Stomach (tissue), 9 donors: ENCODE data around the gene DUT. TPM values are rescaled to one million over a fixed set of nuclear protein-coding genes. Genes with fewer than 3 reads are reported as not detected.

Source experiments
- DNase-seq, 2 donors: peaks; one replicate each; pipeline versions ENCODE4 v3.0.0 to v3.0.0-alpha.2; 2013 to 2019
- H3K27ac ChIP-seq, 5 donors: fragments of 200-600 bp in 4 of 5; sonication (generic) in 4 of 5; one replicate each; pipeline ENCODE4 v1.5.1; 2013 to 2019; ENCODE audit warnings: mild to moderate bottlenecking in 1 of 5, moderate library complexity in 1 of 5
- H3K27me3 ChIP-seq, 3 donors: fragments of 200-600 bp; sonication (generic); one replicate each; pipeline ENCODE4 v1.5.1; 2017 to 2019; ENCODE audit warnings: mixed run types in 1 of 3
- H3K36me3 ChIP-seq, 4 donors: fragments of 200-600 bp; sonication (generic); 1 replicate in 3 of 4; 2 replicates in 1 of 4; pipeline ENCODE4 v1.5.1; 2016 to 2019
- H3K4me1 ChIP-seq, 4 donors: fragments of 200-600 bp; sonication (generic); one replicate each; pipeline ENCODE4 v1.5.1; 2016 to 2019
- H3K4me3 ChIP-seq, 4 donors: fragments of 200-600 bp; sonication (generic) in 3 of 4; one replicate each; pipeline ENCODE4 v1.5.1; 2016 to 2019; ENCODE audit warnings: mild to moderate bottlenecking in 1 of 4
- H3K9me3 ChIP-seq, 4 donors: fragments of 200-600 bp; sonication (generic); one replicate each; pipeline ENCODE4 v1.5.1; 2016 to 2019
- EP300 ChIP-seq: sonication (generic); formaldehyde crosslinking; IDR thresholded peaks from one replicate; pipeline ENCODE4 v1.6.1; 2017; ENCODE audit warnings: antibody characterized with exemption
- POLR2A ChIP-seq, 4 donors: fragments of 450-650 bp; IDR thresholded peaks; one replicate each; pipeline ENCODE4 v1.6.1; 2016; ENCODE audit warnings: antibody characterized with exemption in 4 of 4, control low read depth in 2 of 4, mild to moderate bottlenecking in 1 of 4, moderate library complexity in 1 of 4
- POLR2AphosphoS5 ChIP-seq, 3 donors: sonication (generic); formaldehyde crosslinking; IDR thresholded peaks; one replicate each; pipeline ENCODE4 v1.6.1; 2016; ENCODE audit warnings: antibody characterized with exemption in 3 of 3
- WGBS, 5 donors: extraction: QIAGEN DNeasy Blood & Tissue Kit in 3 of 5; methylation state at CpG; one replicate each; pipeline versions ENCODE4 v1.1.5 to v1.1.7; 2013 to 2018; 5-methylcytosine and 5-hydroxymethylcytosine counted together
- intact Hi-C: fragments of 100-400 bp; cut with DNase I; formaldehyde crosslinking; loops from one replicate; pipeline ENCODE4 v1.15.1; 2023; ENCODE audit warnings: low total_unique reads
- polyA plus RNA-seq, 3 donors: library from polyadenylated mRNA; stranded (reverse); fragments of 200-250 nt; gene quantifications; one replicate each; pipeline ENCODE4 v1.2.3, GENCODE V29; 2013
- total RNA-seq, 5 donors: library from RNA; depleted of rRNA; stranded (reverse); fragments of >200 nt; gene quantifications; one replicate each; pipeline versions ENCODE4 v1.1.0 to v1.2.3, GENCODE V29; 2014 to 2016
- TF ChIP-seq, protein P1 (sequence below), 7 experiments: fragments of 450-650 bp in 4 of 7; fragments of 200-600 bp in 3 of 7; sonication (generic) in 3 of 7; IDR thresholded peaks; one replicate each; pipeline ENCODE4 v1.5.1; 2016 to 2019; ENCODE audit warnings: antibody characterized with exemption in 7 of 7, control low read depth in 2 of 7, mild to moderate bottlenecking in 1 of 7
- donor health status: healthy with polysubstance abuse.
- donor health status: Bipolar disorder and iron deficiency.
- donor health status: healthy.

Gene DUT
- total and polyA plus RNA-seq, 8 donors: 7.6 to 207 (median 69.6) TPM

DNA sequence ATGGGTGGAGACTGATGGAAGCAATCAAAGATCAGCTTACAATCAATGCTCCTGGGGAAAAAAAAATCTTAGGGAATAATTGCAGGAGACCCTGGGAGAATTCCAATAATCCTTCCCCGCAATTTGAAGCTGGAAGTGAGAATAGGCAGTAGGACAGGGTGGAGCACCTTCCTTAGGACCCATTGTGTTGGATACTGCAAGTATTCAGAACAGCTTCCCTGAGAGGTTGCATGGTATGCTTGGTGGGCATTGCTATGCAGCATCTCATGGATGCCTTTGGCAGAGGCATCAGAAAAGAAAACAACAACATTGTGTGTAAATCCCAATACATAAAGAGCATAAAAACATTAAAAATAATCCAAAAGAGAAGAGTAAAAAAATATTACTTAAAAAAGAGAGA is 24.6 kb upstream of the DUT start:
- Histone ChIP-seq H3K9me3 (no peaks in the 10 kb centered on the region), H3K4me1 (no peaks in the 10 kb centered on the region), H3K27me3 (no peaks in the 10 kb centered on the region), H3K4me3 (no peak overlapping the region), H3K27ac (no peak overlapping the region), H3K36me3 (no peaks in the 10 kb centered on the region)
- TF ChIP-seq EP300: no peak
- TF ChIP-seq POLR2A (IDR thresholded peaks at IDR 0.05): no peak
- TF ChIP-seq, protein P1, sequence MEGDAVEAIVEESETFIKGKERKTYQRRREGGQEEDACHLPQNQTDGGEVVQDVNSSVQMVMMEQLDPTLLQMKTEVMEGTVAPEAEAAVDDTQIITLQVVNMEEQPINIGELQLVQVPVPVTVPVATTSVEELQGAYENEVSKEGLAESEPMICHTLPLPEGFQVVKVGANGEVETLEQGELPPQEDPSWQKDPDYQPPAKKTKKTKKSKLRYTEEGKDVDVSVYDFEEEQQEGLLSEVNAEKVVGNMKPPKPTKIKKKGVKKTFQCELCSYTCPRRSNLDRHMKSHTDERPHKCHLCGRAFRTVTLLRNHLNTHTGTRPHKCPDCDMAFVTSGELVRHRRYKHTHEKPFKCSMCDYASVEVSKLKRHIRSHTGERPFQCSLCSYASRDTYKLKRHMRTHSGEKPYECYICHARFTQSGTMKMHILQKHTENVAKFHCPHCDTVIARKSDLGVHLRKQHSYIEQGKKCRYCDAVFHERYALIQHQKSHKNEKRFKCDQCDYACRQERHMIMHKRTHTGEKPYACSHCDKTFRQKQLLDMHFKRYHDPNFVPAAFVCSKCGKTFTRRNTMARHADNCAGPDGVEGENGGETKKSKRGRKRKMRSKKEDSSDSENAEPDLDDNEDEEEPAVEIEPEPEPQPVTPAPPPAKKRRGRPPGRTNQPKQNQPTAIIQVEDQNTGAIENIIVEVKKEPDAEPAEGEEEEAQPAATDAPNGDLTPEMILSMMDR (IDR thresholded peaks at IDR 0.05): no peak
- no peak for TF ChIP-seq POLR2AphosphoS5 (IDR thresholded peaks at IDR 0.05)
- DNase-seq: no peak
- intact Hi-C loops: no loop called here
- 84 to 96% (median 95%) methylated on average over 1 of the region's 1 CpG for WGBS, 5 donors

DNA sequence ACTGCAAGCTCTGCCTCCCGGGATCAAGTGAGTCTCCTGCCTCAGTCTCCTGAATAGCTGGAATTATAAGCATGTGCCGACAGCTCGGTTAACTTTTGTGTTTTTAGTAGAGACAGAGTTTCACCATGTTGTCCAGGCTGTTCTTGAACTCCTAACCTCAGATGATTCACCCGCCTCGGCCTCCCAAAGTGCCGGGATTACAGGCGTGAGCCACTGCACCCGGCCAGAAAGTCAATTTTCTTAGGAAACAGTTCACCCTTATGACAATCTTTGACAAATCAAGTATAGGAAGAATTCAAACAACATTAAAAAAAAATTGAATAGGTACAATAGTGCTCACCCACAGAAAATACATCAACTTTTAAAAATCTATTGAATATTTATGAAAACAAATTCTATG is 23.6 kb upstream of the DUT start:
- Histone ChIP-seq H3K36me3 (no peaks in the 10 kb centered on the region), H3K9me3 (no peaks in the 10 kb centered on the region), H3K4me3 (no peak overlapping the region), H3K27me3 (no peaks in the 10 kb centered on the region), H3K27ac (no peak overlapping the region), H3K4me1 (no peaks in the 10 kb centered on the region)
- 86 to 92% (median 91%) methylated on average over 8 of the region's 8 CpGs for WGBS, 5 donors
- intact Hi-C loops: no loop called here
- no peak for TF ChIP-seq POLR2AphosphoS5 (IDR thresholded peaks at IDR 0.05)
- TF ChIP-seq POLR2A (IDR thresholded peaks at IDR 0.05): no peak
- TF ChIP-seq EP300: no peak
- TF ChIP-seq, protein P1 (IDR thresholded peaks at IDR 0.05): no peak
- DNase-seq: no peak

DNA sequence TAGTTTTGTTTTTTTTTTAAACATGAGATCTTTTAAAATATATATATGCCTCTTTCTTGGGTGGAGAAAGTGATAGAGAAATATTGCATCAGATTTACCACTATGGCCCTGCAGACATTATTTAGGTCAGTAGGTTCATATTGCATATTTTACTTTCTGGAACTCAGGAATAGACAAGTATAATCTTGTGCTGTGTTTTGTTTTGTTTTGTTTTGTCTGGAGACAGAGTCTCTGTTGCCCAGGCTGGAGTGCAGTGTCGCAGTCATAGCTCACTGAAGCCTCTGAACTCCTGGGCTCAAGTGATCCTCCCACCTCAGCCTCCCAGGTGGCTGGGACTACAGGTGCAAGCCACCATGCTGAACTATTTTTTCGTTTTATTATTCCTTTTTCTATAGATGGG is 21.5 kb upstream of the DUT start:
- H3K4me1 ChIP-seq: no peaks in the 10 kb centered on the region
- no peak overlapping the region for H3K27ac ChIP-seq
- H3K9me3 ChIP-seq: no peaks in the 10 kb centered on the region
- no peak overlapping the region for H3K4me3 ChIP-seq
- no peaks in the 10 kb centered on the region for H3K36me3 ChIP-seq
- intact Hi-C loops: no loop called here
- H3K27me3 ChIP-seq: no peaks in the 10 kb centered on the region
- TF ChIP-seq POLR2A (IDR thresholded peaks at IDR 0.05) (no peak), POLR2AphosphoS5 (IDR thresholded peaks at IDR 0.05) (no peak), EP300 (no peak)
- TF ChIP-seq, protein P1 (IDR thresholded peaks at IDR 0.05): no peak
- 64 to 83% (median 79%) methylated on average over 2 of the region's 2 CpGs for WGBS, 5 donors
- no peak for DNase-seq

DNA sequence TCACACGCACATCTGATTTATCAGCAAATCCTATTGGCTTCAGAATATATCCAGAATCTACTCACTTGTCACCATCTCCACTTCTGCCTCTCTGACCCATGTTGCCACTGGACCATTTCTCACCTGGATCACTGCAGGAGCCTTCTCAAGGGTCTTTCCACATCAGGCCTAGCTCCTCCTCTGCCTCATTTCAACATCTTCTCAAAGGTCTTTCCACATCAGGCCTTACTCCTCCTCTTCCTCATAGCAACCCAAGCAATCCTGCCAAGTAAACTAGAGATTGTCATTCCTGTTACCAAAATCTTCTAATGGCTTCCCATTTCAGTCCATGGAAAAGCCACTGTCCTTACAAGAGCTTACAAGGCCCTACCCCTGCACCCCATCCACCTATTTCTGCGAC is 18.0 kb upstream of the DUT start:
- 90 to 95% (median 92%) methylated on average over 2 of the region's 2 CpGs for WGBS, 5 donors
- H3K4me3 ChIP-seq: no peak overlapping the region
- H3K27me3 ChIP-seq: no peaks in the 10 kb centered on the region
- no peaks in the 10 kb centered on the region for H3K36me3 ChIP-seq
- H3K27ac ChIP-seq: no peak overlapping the region
- TF ChIP-seq EP300 (no peak), POLR2A (IDR thresholded peaks at IDR 0.05) (no peak), POLR2AphosphoS5 (IDR thresholded peaks at IDR 0.05) (no peak)
- TF ChIP-seq, protein P1 (IDR thresholded peaks at IDR 0.05): no peak
- intact Hi-C loops: no loop called here
- no peaks in the 10 kb centered on the region for H3K4me1 ChIP-seq
- no peak for DNase-seq
- H3K9me3 ChIP-seq: no peaks in the 10 kb centered on the region
